Spleen (tissue), 7 donors: ENCODE measurements around the gene MBOAT2.

ENCODE experiments used
- CTCF ChIP-seq, 11 experiments: fragments of 200-600 bp in 7 of 11; fragments of 450-650 bp in 4 of 11; sonication (generic) in 4 of 11; IDR thresholded peaks in 8 of 11; conservative IDR thresholded peaks in 3 of 11; 1 replicate in 7 of 11; 2 replicates in 4 of 11; pipeline versions ENCODE4 v1.4.0 to v1.8.0; 2016 to 2021; ENCODE audit warnings: antibody characterized with exemption in 11 of 11, inconsistent platforms in 4 of 11, mild to moderate bottlenecking in 1 of 11
- POLR2A ChIP-seq, 3 donors: fragments of 450-650 bp; IDR thresholded peaks; one replicate each; pipeline ENCODE4 v1.5.1; 2017; ENCODE audit warnings: antibody characterized with exemption in 3 of 3, mild to moderate bottlenecking in 1 of 3
- POLR2AphosphoS5 ChIP-seq, 3 donors: sonication (generic); formaldehyde crosslinking; IDR thresholded peaks; one replicate each; pipeline ENCODE4 v1.5.1; 2017; ENCODE audit warnings: antibody characterized with exemption in 3 of 3
- donor health status: DM: no; HTN: no; CAD: no; lungs with moderate emphysema.
- donor health status: DM: no; HTN: no; CAD: no.
- donor health status: DM: no; HTN: no; CAD: no.

DNA sequence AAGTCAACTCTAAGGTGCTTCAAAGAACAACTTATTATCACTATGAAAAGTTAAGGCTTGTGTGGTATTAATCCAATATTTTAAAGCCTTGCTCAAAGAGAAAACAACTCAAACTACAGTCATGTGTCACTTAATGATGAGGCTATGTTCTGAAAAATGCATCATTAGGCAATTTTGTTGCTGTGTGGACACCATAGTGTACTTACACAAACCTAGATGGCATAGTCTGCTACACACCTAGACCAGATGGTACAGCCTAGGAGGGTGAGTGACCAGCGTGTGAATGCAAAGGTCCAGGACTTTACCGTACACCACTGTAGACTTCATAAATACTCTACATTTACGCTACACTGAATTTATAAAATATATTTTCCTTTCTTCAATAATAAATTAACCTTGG, 3.0 kb downstream of the MBOAT2 start:
- no peak for TF ChIP-seq CTCF (IDR thresholded peaks at IDR 0.05 in 8 of 11, conservative IDR thresholded peaks at IDR 0.05 in 3 of 11)
- TF ChIP-seq POLR2A (IDR thresholded peaks at IDR 0.05) = no peak
- no peak for TF ChIP-seq POLR2AphosphoS5 (IDR thresholded peaks at IDR 0.05)
